AG04449 (cell line): ENCODE measurements around the gene MGST2.

Experiments used
- CTCF ChIA-PET: fragments of 350-600 bp; formaldehyde crosslinking; extraction: SDS; loops from one replicate; lab custom pipeline; 2021; ENCODE audit warnings: antibody characterized with exemption; lab: Yijun Ruan, JAX
- POLR2A ChIA-PET: fragments of 400-600, 350-600 bp; formaldehyde crosslinking; extraction: SDS; loops from one replicate; lab custom pipeline; 2020; ENCODE audit warnings: antibody characterized with exemption, inconsistent platforms; lab: Yijun Ruan, JAX
- DNase-seq: peaks from one replicate; pipeline ENCODE4 v3.0.0-alpha.2; 2010; ENCODE audit warnings: low read depth, low spot score
- H3K4me3 ChIP-seq: 2 replicates; pipeline ENCODE4 v1.5.1; 2011; ENCODE audit warnings: low read depth, mild to moderate bottlenecking, control low read depth, low read length
- TF ChIP-seq, protein P1 (sequence below): IDR thresholded peaks from one replicate; pipeline ENCODE4 v1.5.1; 2011; ENCODE audit warnings: mild to moderate bottlenecking, moderate library complexity, low read length, control low read depth, inconsistent platforms; ENCODE audit not compliant: insufficient read depth; ENCODE audit errors: missing control alignments

Gene MGST2

DNA sequence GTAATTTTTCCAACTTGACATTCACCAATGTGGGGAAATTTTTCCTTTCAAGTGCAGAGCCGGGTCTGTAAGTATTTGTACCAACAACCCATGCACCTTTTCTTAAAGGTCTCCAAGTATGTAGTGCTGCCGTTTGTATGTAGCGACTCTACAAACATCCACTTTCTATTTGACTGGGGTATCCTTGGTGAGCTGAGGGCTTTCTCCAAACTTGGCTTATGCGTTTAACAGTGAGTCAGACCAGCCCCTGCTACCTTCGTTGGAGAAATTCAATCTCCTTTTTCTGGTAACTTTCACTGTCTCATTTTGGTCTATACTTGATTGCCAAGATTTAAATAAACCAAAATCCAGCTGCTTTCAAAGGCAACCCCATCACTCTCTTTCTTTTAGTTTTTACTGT lies 34.9 kb downstream of the MGST2 start:
- ChIA-PET CTCF (interaction anchor here (0.9 kb wide), 1 partner anchor 42 kb away, joined by 3 read pairs; no protein-coding TSS in a partner anchor), POLR2A (no interaction called here)
- H3K4me3 ChIP-seq: no peak overlapping the region
- TF ChIP-seq, protein P1, sequence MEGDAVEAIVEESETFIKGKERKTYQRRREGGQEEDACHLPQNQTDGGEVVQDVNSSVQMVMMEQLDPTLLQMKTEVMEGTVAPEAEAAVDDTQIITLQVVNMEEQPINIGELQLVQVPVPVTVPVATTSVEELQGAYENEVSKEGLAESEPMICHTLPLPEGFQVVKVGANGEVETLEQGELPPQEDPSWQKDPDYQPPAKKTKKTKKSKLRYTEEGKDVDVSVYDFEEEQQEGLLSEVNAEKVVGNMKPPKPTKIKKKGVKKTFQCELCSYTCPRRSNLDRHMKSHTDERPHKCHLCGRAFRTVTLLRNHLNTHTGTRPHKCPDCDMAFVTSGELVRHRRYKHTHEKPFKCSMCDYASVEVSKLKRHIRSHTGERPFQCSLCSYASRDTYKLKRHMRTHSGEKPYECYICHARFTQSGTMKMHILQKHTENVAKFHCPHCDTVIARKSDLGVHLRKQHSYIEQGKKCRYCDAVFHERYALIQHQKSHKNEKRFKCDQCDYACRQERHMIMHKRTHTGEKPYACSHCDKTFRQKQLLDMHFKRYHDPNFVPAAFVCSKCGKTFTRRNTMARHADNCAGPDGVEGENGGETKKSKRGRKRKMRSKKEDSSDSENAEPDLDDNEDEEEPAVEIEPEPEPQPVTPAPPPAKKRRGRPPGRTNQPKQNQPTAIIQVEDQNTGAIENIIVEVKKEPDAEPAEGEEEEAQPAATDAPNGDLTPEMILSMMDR: no peak
- DNase-seq: no peak

- no peak for DNase-seq
- no peak overlapping the region for H3K4me3 ChIP-seq
- TF ChIP-seq, protein P1: no peak
- ChIA-PET CTCF (interaction anchor here (0.7 to 1.2 kb wide), 3 partner anchors 10 to 469 kb away, joined by 3 read pairs; no protein-coding TSS in a partner anchor), POLR2A (no interaction called here)
Measured at GRCh38 chr4:139704915-139705485, 39.4 kb downstream of the MGST2 start.

GRCh38 chr4:139709660-139710059 lies 44.0 kb downstream of the MGST2 start:
- no peak overlapping the region for H3K4me3 ChIP-seq
- DNase-seq: no peak
- ChIA-PET CTCF (interaction anchor here (1.3 to 2.3 kb wide), 2 partner anchors 25 to 617 kb away, joined by 3 to 6 read pairs; no protein-coding TSS in a partner anchor), POLR2A (no interaction called here)
- TF ChIP-seq, protein P1: no peak

DNA sequence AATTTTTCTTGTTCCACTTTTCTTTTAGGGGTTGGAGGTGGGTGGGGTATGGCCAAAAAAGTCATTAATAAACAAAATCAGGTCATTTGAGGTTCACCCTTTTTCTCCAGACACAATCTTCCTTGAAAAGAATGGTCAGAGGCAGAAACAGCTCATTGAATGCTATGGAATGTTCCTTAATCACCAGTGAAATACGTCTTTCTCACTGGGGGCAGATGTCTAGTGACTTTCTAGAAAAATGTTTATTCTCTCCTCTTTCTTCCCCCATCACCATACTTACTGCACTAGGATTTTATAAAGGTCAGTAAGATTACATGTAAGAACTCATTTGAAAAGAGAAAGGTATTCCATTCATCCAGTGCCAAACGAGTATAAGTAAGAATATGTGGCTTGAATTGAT lies 44.5 kb downstream of the MGST2 start:
- peak; percentile 12 for DNase-seq
- TF ChIP-seq, protein P1: no peak
- ChIA-PET CTCF (interaction anchor here (1.3 to 2.3 kb wide), 2 partner anchors 24 to 616 kb away, joined by 3 to 6 read pairs; no protein-coding TSS in a partner anchor), POLR2A (no interaction called here)
- no peak overlapping the region for H3K4me3 ChIP-seq

- TF ChIP-seq, protein P1: no peak
- POLR2A ChIA-PET: no interaction called here
- no peak for DNase-seq
- CTCF ChIA-PET: no interaction called here
- no peak overlapping the region for H3K4me3 ChIP-seq
Measured at GRCh38 chr4:139711461-139711860, 45.8 kb downstream of the MGST2 start.

GRCh38 chr4:139712882-139713281 lies 47.3 kb downstream of the MGST2 start:
- H3K4me3 ChIP-seq: no peak overlapping the region
- POLR2A ChIA-PET: no interaction called here
- CTCF ChIA-PET: interaction anchor here (1.2 kb wide), 1 partner anchor 21 kb away, joined by 5 read pairs; no protein-coding TSS in a partner anchor
- DNase-seq: no peak
- TF ChIP-seq, protein P1: no peak
